Fibroblast of the aortic adventitia (primary cell): ENCODE data around the gene CEP164. TPM values are rescaled to one million over a fixed set of nuclear protein-coding genes. Genes with fewer than 3 reads are reported as not detected.

Experiments used
- DNase-seq: peaks from one replicate; pipeline ENCODE4 v3.0.0-alpha.2; 2010; ENCODE audit warnings: low read depth
- H3K4me3 ChIP-seq: 2 replicates; pipeline ENCODE4 v1.5.1; 2011; ENCODE audit warnings: low read depth, mild to moderate bottlenecking, control low read depth, low read length, moderate library complexity
- total RNA-seq: library from RNA; depleted of rRNA; stranded (reverse); fragments of >200 nt; gene quantifications from 2 replicates; pipeline ENCODE4 v1.2.3, GENCODE V29; 2012; ENCODE audit warnings: low replicate concordance
- TF ChIP-seq, protein P1 (sequence below): IDR thresholded peaks from 2 replicates; pipeline ENCODE4 v1.5.1; 2011; ENCODE audit warnings: mild to moderate bottlenecking, low read length, control low read depth, inconsistent platforms; ENCODE audit not compliant: insufficient read depth

Gene CEP164
- total RNA-seq, 1 donor = 38.5 TPM

DNA sequence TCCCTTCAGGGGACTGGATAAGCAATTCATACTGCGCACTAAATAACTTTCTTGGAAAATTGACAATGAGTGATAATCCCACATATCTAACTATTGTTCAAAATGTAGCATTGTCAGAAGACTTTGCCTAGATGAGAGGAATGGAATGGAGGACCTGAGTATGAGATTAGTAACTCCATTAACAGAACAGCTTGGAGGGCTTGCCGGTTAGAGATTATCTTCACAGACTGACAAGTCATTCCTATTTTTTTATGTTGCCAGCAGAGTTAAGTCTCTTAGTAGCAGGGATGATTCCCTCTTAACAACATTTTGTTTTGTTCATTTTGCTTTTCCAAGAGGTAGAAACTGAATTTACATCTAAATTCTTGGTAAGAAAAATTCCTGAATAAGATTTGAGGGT lies 43.6 kb upstream of the CEP164 start:
- no peak overlapping the region for H3K4me3 ChIP-seq
- DNase-seq = no peak
- TF ChIP-seq, protein P1, sequence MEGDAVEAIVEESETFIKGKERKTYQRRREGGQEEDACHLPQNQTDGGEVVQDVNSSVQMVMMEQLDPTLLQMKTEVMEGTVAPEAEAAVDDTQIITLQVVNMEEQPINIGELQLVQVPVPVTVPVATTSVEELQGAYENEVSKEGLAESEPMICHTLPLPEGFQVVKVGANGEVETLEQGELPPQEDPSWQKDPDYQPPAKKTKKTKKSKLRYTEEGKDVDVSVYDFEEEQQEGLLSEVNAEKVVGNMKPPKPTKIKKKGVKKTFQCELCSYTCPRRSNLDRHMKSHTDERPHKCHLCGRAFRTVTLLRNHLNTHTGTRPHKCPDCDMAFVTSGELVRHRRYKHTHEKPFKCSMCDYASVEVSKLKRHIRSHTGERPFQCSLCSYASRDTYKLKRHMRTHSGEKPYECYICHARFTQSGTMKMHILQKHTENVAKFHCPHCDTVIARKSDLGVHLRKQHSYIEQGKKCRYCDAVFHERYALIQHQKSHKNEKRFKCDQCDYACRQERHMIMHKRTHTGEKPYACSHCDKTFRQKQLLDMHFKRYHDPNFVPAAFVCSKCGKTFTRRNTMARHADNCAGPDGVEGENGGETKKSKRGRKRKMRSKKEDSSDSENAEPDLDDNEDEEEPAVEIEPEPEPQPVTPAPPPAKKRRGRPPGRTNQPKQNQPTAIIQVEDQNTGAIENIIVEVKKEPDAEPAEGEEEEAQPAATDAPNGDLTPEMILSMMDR = no peak

GRCh38 chr11:117286588-117286987 lies 41.1 kb upstream of the CEP164 start:
- DNase-seq = no peak
- TF ChIP-seq, protein P1 = no peak
- H3K4me3 ChIP-seq = no peak overlapping the region

- no peak for DNase-seq
- TF ChIP-seq, protein P1 = no peak
Observed at GRCh38 chr11:117287668-117288067, 40.0 kb upstream of the CEP164 start.

GRCh38 chr11:117289795-117290194 lies 37.9 kb upstream of the CEP164 start:
- DNase-seq = no peak
- no peak overlapping the region for H3K4me3 ChIP-seq
- TF ChIP-seq, protein P1 = no peak

More at GRCh38 chr11:117287668-117288067, 40.0 kb upstream of the CEP164 start:
- no peak overlapping the region for H3K4me3 ChIP-seq

GRCh38 chr11:117290809-117291396 lies 36.8 kb upstream of the CEP164 start, which contains the start of gene BACE1-AS:
Gene BACE1-AS, plus strand, starts transcription at chr11:117291346.
- TF ChIP-seq, protein P1 = no peak
- no peak within 1 kb of the TSS for H3K4me3 ChIP-seq
- DNase-seq = no peak

DNA sequence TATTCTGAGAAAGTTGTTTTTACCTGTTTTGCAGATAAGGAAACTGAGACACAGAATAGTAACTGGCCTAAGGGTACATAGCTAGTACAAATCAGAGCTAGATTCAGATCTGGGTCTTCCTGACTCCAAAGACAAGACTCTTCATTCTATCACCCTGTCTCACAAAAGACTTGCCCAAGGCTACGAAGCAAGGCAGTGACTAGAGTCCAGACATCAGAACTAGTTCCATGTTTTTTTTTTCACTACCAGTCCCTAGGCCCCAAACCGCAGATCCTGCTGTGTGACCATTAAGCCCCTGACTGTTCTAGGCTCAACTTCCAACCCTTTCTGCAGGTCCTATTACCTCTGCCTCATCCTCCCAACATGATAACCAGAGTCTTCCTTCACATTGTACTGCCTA lies 35.0 kb upstream of the CEP164 start:
- TF ChIP-seq, protein P1 = no peak
- H3K4me3 ChIP-seq = no peak overlapping the region
- no peak for DNase-seq
